IMR-90 (cell line): ENCODE data around the gene TRAPPC2B. TPM values are rescaled to one million over a fixed set of nuclear protein-coding genes. Genes with fewer than 3 reads are reported as not detected.

Experiments used
- ATAC-seq: fragments of 200-7000 bp; cut with Tn5 transposase; 2 replicates; pipeline ENCODE4 v1.9.1; 2020; ENCODE audit warnings: low read depth, mild to moderate bottlenecking, moderate library complexity
- BruUV-seq: library from RNA; stranded (reverse); fragments of 400-500 nt; replicated peaks from 2 replicates; lab custom pipeline; 2021; lab: Mats Ljungman, UMichigan
- CTCF ChIA-PET: fragments of 300-600 bp; formaldehyde crosslinking; extraction: SDS; loops from one replicate; lab custom pipeline; 2021; ENCODE audit warnings: antibody characterized with exemption; lab: Yijun Ruan, JAX
- POLR2A ChIA-PET: fragments of 300-600 bp; sonication (Branson Sonifier 250); formaldehyde crosslinking; loops from one replicate; lab custom pipeline; 2022; ENCODE audit warnings: antibody characterized with exemption; ENCODE audit not compliant: unreplicated experiment; lab: Charles Lee
- DNase-seq: peaks from one replicate; pipeline ENCODE4 v3.0.0; 2013
- H2AFZ ChIP-seq: replicated peaks from 2 replicates; pipeline ENCODE3; 2013; ENCODE audit warnings: low read length, mild to moderate bottlenecking; ENCODE audit not compliant: poor library complexity
- H2AK5ac ChIP-seq: 2 replicates; pipeline ENCODE4 v1.6.1; 2013; ENCODE audit warnings: low read depth, low read length, inconsistent platforms
- H2AK9ac ChIP-seq: replicated peaks from 2 replicates; pipeline ENCODE3; 2013; ENCODE audit warnings: mild to moderate bottlenecking, low read depth, low read length, moderate library complexity; ENCODE audit not compliant: poor library complexity
- H2BK120ac ChIP-seq: 2 replicates; pipeline ENCODE4 v1.6.1; 2013; ENCODE audit warnings: low read depth, low read length, inconsistent platforms
- H2BK15ac ChIP-seq: 3 replicates; pipeline ENCODE4 v1.6.1; 2013; ENCODE audit warnings: low read depth, low read length, inconsistent platforms
- H2BK20ac ChIP-seq: 2 replicates; pipeline ENCODE4 v1.6.1; 2013; ENCODE audit warnings: low read depth, mild to moderate bottlenecking, inconsistent platforms, low read length, moderate library complexity
- H2BK5ac ChIP-seq: 2 replicates; pipeline ENCODE4 v1.6.1; 2013; ENCODE audit warnings: mild to moderate bottlenecking, low read depth, low read length, inconsistent platforms; ENCODE audit not compliant: poor library complexity, severe bottlenecking
- H3K14ac ChIP-seq: replicated peaks from 2 replicates; pipeline ENCODE4 v1.6.1; 2013; ENCODE audit warnings: low read depth, low read length, inconsistent platforms
- H3K18ac ChIP-seq: 2 replicates; pipeline ENCODE4 v1.6.1; 2013; ENCODE audit warnings: low read depth, low read length, control low read depth
- H3K23ac ChIP-seq: 2 replicates; pipeline ENCODE4 v1.6.1; 2013; ENCODE audit warnings: low read depth, low read length, inconsistent platforms
- H3K27ac ChIP-seq: 2 replicates; pipeline ENCODE4 v1.5.1; 2013; ENCODE audit warnings: mild to moderate bottlenecking, control low read depth, low read length; ENCODE audit not compliant: insufficient read depth
- H3K27me3 ChIP-seq: 2 replicates; pipeline ENCODE4 v1.6.1; 2013; ENCODE audit warnings: low read length; ENCODE audit not compliant: control insufficient read depth, insufficient read depth
- H3K36me3 ChIP-seq: 2 replicates; pipeline ENCODE4 v1.6.1; 2013; ENCODE audit warnings: low read length, mixed read lengths; ENCODE audit not compliant: control insufficient read depth, insufficient read depth
- H3K4ac ChIP-seq: 2 replicates; pipeline ENCODE4 v1.6.1; 2013; ENCODE audit warnings: low read depth, low read length, inconsistent platforms
- H3K4me1 ChIP-seq: 2 replicates; pipeline ENCODE4 v1.6.1; 2013; ENCODE audit warnings: low read length, mixed read lengths; ENCODE audit not compliant: control insufficient read depth, insufficient read depth
- H3K4me2 ChIP-seq: 2 replicates; pipeline ENCODE4 v1.6.1; 2013; ENCODE audit warnings: low read depth, mild to moderate bottlenecking, control low read depth, low read length, moderate library complexity
- H3K4me3 ChIP-seq: 2 replicates; pipeline ENCODE4 v1.5.1; 2013; ENCODE audit warnings: low read depth, mild to moderate bottlenecking, control low read depth, low read length, moderate library complexity; ENCODE audit not compliant: insufficient read depth
- H3K56ac ChIP-seq: 2 replicates; pipeline ENCODE4 v1.6.1; 2013; ENCODE audit warnings: low read length, inconsistent platforms; ENCODE audit not compliant: insufficient read depth; ENCODE audit errors: extremely low read depth
- H3K79me1 ChIP-seq, 2 experiments: 2 replicates each; pipeline ENCODE4 v1.6.1; 2013; ENCODE audit warnings: low read length in 2 of 2, inconsistent platforms in 1 of 2, low read depth in 1 of 2
- H3K9ac ChIP-seq: 2 replicates; pipeline ENCODE4 v1.6.1; 2013; ENCODE audit warnings: low read depth, low read length, control low read depth
- H3K9me1 ChIP-seq: 2 replicates; pipeline ENCODE4 v1.6.1; 2013; ENCODE audit warnings: low read length, inconsistent platforms; ENCODE audit not compliant: insufficient read depth
- H3K9me3 ChIP-seq: 2 replicates; pipeline ENCODE4 v1.6.1; 2013; ENCODE audit warnings: low read length; ENCODE audit not compliant: control insufficient read depth, insufficient read depth
- H4K20me1 ChIP-seq: 2 replicates; pipeline ENCODE4 v1.6.1; 2013; ENCODE audit warnings: low read length, inconsistent platforms; ENCODE audit not compliant: insufficient read depth
- H4K5ac ChIP-seq: 2 replicates; pipeline ENCODE4 v1.6.1; 2013; ENCODE audit warnings: mild to moderate bottlenecking, low read depth, low read length, control low read depth
- H4K8ac ChIP-seq, 2 experiments: 2 replicates each; pipeline ENCODE4 v1.6.1; 2013; ENCODE audit warnings: low read depth in 2 of 2, low read length in 2 of 2, control low read depth in 1 of 2, inconsistent platforms in 1 of 2
- H4K91ac ChIP-seq: 2 replicates; pipeline ENCODE4 v1.6.1; 2013; ENCODE audit warnings: low read depth, low read length, inconsistent platforms; ENCODE audit not compliant: insufficient read depth
- BHLHE40 ChIP-seq: fragments of 150-350 bp; IDR thresholded peaks from 2 replicates; pipeline ENCODE4 v1.6.1; 2016; ENCODE audit warnings: mild to moderate bottlenecking, low read depth, low read length
- MXI1 ChIP-seq: IDR thresholded peaks from 2 replicates; pipeline ENCODE4 v1.6.1; 2012; ENCODE audit warnings: low read depth, mild to moderate bottlenecking, low read length, moderate library complexity, borderline replicate concordance
- RCOR1 ChIP-seq: IDR thresholded peaks from 2 replicates; pipeline ENCODE4 v1.6.1; 2012; ENCODE audit warnings: mild to moderate bottlenecking, low read length, improper control_type of control experiment; ENCODE audit not compliant: insufficient replicate concordance
- WGBS, 2 experiments: methylation state at CpG; one replicate each; pipeline versions ENCODE4 v1.1.5 to v1.1.7; 2013; ENCODE audit warnings: missing lambda C conversion rate in 2 of 2; ENCODE audit not compliant: insufficient read length in 1 of 2; ENCODE audit errors: extremely low coverage in 2 of 2; 5-methylcytosine and 5-hydroxymethylcytosine counted together
- dilution Hi-C: fragments of 300-500 bp; cut with HindIII; formaldehyde crosslinking; loops from one replicate; pipeline ENCODE4 v1.14.3; 2018; ENCODE audit warnings: low sequenced_read_pairs; ENCODE audit not compliant: unreplicated experiment
- in situ Hi-C: fragments of 300-500 bp; cut with MboI; formaldehyde crosslinking; loops from 3 replicates; pipeline ENCODE4 v1.14.3; 2019; ENCODE audit warnings: low sequenced_read_pairs, inconsistent platforms, mixed read lengths
- intact Hi-C: fragments of 100-400 bp; cut with micrococcal nuclease; formaldehyde crosslinking; loops from 2 replicates; pipeline ENCODE4 v1.10.0; 2022
- polyA plus RNA-seq, 3 experiments: library from polyadenylated mRNA; depleted of rRNA; stranded (reverse); fragments of >200 nt; gene quantifications; 2 replicates each; pipeline ENCODE4 v1.2.3, GENCODE V29; 2012; ENCODE audit warnings: low replicate concordance in 1 of 3
- total RNA-seq: library from RNA; depleted of rRNA; stranded (reverse); fragments of >200 nt; gene quantifications from 2 replicates; pipeline ENCODE4 v1.2.3, GENCODE V29; 2012; rRNA removed
- TF ChIP-seq, protein P1 (sequence below): fragments of 150-350 bp; IDR thresholded peaks from 2 replicates; pipeline ENCODE4 v1.6.1; 2017; ENCODE audit warnings: mild to moderate bottlenecking, antibody characterized with exemption, low read length, low read depth

TRAPPC2B gene
- total and polyA plus RNA-seq, 2 of the 4 experiments (the other 2 are of a cell fraction) = 14.9 to 20.4 TPM

DNA sequence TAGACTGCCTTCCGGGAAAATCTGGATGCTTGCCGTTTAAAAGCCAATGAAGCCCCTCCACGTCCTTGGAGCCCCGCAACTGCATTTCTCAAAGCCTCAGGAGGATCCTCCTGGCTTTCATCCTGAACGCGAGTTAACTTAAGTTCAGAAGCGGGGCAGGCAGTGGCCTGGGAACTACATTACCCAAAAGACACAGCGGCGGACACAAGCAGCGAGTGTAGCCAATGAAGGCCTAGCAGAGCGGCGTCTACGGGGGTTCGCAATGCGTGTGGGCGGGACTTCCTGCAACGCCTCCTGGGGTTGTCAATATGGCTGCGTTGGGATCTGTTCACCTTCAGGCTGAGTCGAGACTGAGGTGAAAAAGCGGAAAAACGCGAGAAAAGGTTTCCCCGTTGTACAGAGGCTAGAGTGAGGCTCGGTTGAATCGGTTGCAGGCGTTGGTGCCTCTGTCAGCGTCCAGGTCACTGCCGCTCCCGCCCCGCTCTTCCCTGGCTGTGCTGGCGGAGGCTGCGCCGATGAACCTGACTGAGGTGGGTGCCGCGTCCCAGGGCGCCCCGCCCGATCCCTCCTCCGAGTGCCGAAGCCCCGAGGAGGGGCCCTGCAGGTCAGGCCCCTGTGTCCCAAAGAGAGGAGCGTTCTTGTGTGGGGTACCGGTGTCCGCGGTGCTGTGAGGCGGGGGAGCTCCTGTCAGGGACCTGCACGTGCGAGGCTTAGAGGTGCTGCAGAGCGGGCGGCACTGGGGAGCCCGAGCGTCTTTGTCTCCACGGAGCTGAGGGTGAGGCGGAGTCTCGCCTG lies 47.7 kb downstream of the TRAPPC2B start, which contains the start of gene ZNF17:
ZNF17 (plus strand) TSS at position 285 of the 795 bp plus-strand sequence. CDS start 2,455 bp downstream, outside the sequence.
- H2AK9ac ChIP-seq = peak within 1 kb of the TSS; percentile 73
- no peak within 1 kb of the TSS for H2BK20ac ChIP-seq
- peak within 1 kb of the TSS; percentile 80 to 98 for H4K8ac ChIP-seq
- in situ Hi-C loops (no loop called here), dilution Hi-C loops (no loop called here), intact Hi-C loops (no loop called here)
- peak within 1 kb of the TSS; percentile 95 for H2AFZ ChIP-seq
- peak within 1 kb of the TSS; percentile 54 for H3K23ac ChIP-seq
- H3K79me1 ChIP-seq = peaks cover 16 to 26% of the 10 kb centered on the region in 2 experiments
- peak within 1 kb of the TSS; percentile 76 for H4K5ac ChIP-seq
- H3K4ac ChIP-seq = peak within 1 kb of the TSS; percentile 52
- H3K36me3 ChIP-seq = peaks cover 13% of the 10 kb centered on the region
- peak; percentile 80 for TF ChIP-seq MXI1
- TF ChIP-seq BHLHE40 = peak; percentile 73
- TF ChIP-seq, protein P1, sequence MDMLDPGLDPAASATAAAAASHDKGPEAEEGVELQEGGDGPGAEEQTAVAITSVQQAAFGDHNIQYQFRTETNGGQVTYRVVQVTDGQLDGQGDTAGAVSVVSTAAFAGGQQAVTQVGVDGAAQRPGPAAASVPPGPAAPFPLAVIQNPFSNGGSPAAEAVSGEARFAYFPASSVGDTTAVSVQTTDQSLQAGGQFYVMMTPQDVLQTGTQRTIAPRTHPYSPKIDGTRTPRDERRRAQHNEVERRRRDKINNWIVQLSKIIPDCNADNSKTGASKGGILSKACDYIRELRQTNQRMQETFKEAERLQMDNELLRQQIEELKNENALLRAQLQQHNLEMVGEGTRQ = peak; percentile 63
- TF ChIP-seq RCOR1 = no peak
- no peak within 1 kb of the TSS for H2BK5ac ChIP-seq
- H3K9ac ChIP-seq = peak within 1 kb of the TSS; percentile 74
- H2BK15ac ChIP-seq = no peak within 1 kb of the TSS
- H3K14ac ChIP-seq = peak within 1 kb of the TSS; percentile 48; the same call in 1 of the 2 replicates
- CTCF ChIA-PET = interaction anchor here (1.4 kb wide), 1 partner anchor 17 kb away, joined by 3 read pairs; no protein-coding TSS in a partner anchor
- DNase-seq (peak; percentile 94), ATAC-seq (peak; percentile 100)
- 1% methylated on average over 26 of the region's 55 CpGs; no CpG with 5 or more reads in 1 of the 2 experiments for WGBS, 2 experiments
- H2AK5ac ChIP-seq = no peak within 1 kb of the TSS
- no peak within 1 kb of the TSS for H2BK120ac ChIP-seq
- peak within 1 kb of the TSS; percentile 34; the same call in 1 of the 2 replicates for H4K91ac ChIP-seq
- H3K56ac ChIP-seq = peak within 1 kb of the TSS; percentile 55
- H3K4me3 ChIP-seq = peak within 1 kb of the TSS; percentile 65
- H4K20me1 ChIP-seq = no peaks in the 10 kb centered on the region
- peak within 1 kb of the TSS; percentile 53 for H3K27ac ChIP-seq
- no peaks in the 10 kb centered on the region for H3K9me3 ChIP-seq
- POLR2A ChIA-PET = no interaction called here
- no peaks in the 10 kb centered on the region for H3K27me3 ChIP-seq
- H3K18ac ChIP-seq = no peak within 1 kb of the TSS
- H3K4me2 ChIP-seq = peak within 1 kb of the TSS; percentile 92
- peaks cover 3% of the 10 kb centered on the region; the same call in 1 of the 2 replicates for H3K4me1 ChIP-seq
- H3K9me1 ChIP-seq = peaks cover 2% of the 10 kb centered on the region; the same call in 1 of the 2 replicates
- BruUV-seq = no TSS peak

Other genes with a start within 250 kb of the TRAPPC2B start
- not detected in 2 replicates for gene USP29, start 243.6 kb upstream of the TRAPPC2B start, total RNA-seq
- not detected in 2 replicates for gene USP29, start 243.6 kb upstream of the TRAPPC2B start, polyA plus RNA-seq (2012; rRNA removed)
- not detected in 2 replicates for gene ZIM3, start 218.3 kb upstream of the TRAPPC2B start, total RNA-seq
- gene ZIM3, start 218.3 kb upstream of the TRAPPC2B start, polyA plus RNA-seq (2012; rRNA removed) = not detected in 2 replicates
- not detected in 2 replicates for gene DUXA, start 196.1 kb upstream of the TRAPPC2B start, total RNA-seq
- gene DUXA, start 196.1 kb upstream of the TRAPPC2B start, polyA plus RNA-seq (2012; rRNA removed) = not detected in 2 replicates
- gene ZNF264, start 172.1 kb upstream of the TRAPPC2B start, total RNA-seq = 23.9 and 31.9 TPM in 2 replicates
- gene ZNF264, start 172.1 kb upstream of the TRAPPC2B start, polyA plus RNA-seq (2012; rRNA removed) = 3.4 and 3.5 TPM in 2 replicates
- 0.83 and 0.90 TPM in 2 replicates for gene AURKC, start 132.5 kb upstream of the TRAPPC2B start, total RNA-seq
- gene AURKC, start 132.5 kb upstream of the TRAPPC2B start, polyA plus RNA-seq (2012; rRNA removed) = 0.82 and 1.3 TPM in 2 replicates
- gene ZNF805, start 122.9 kb upstream of the TRAPPC2B start, total RNA-seq = 26.1 and 32.3 TPM in 2 replicates
- 2.4 and 3.0 TPM in 2 replicates for gene ZNF805, start 122.9 kb upstream of the TRAPPC2B start, polyA plus RNA-seq (2012; rRNA removed)
- gene ZNF460, start 83.1 kb upstream of the TRAPPC2B start, total RNA-seq = 41.9 and 55.2 TPM in 2 replicates
- gene ZNF460, start 83.1 kb upstream of the TRAPPC2B start, polyA plus RNA-seq (2012; rRNA removed) = 3.2 and 3.6 TPM in 2 replicates
- gene ZNF543, start 43.1 kb upstream of the TRAPPC2B start, total RNA-seq = 8.3 and 9.0 TPM in 2 replicates
- 0.92 and 1.8 TPM in 2 replicates for gene ZNF543, start 43.1 kb upstream of the TRAPPC2B start, polyA plus RNA-seq (2012; rRNA removed)
- gene ZNF304, start 12.3 kb upstream of the TRAPPC2B start, total RNA-seq = 11.9 and 16.1 TPM in 2 replicates
- gene ZNF304, start 12.3 kb upstream of the TRAPPC2B start, polyA plus RNA-seq (2012; rRNA removed) = 2.9 and 3.9 TPM in 2 replicates
- gene ZNF547, start within 50 bp of the TRAPPC2B start, total RNA-seq = 4.4 and 5.6 TPM in 2 replicates
- gene ZNF547, start within 50 bp of the TRAPPC2B start, polyA plus RNA-seq (2012; rRNA removed) = 1.4 and 2.1 TPM in 2 replicates
- gene ZNF548, start 26.3 kb downstream of the TRAPPC2B start, total RNA-seq = 23.9 and 24.2 TPM in 2 replicates
- gene ZNF548, start 26.3 kb downstream of the TRAPPC2B start, polyA plus RNA-seq (2012; rRNA removed) = 6.9 and 7.5 TPM in 2 replicates
- 11.7 and 17.4 TPM in 2 replicates for gene ZNF17, start 47.6 kb downstream of the TRAPPC2B start, total RNA-seq
- 3.6 and 4.3 TPM in 2 replicates for gene ZNF17, start 47.6 kb downstream of the TRAPPC2B start, polyA plus RNA-seq (2012; rRNA removed)
- gene ZNF749, start 71.8 kb downstream of the TRAPPC2B start, total RNA-seq = 8.1 and 9.9 TPM in 2 replicates
- 7.0 and 7.9 TPM in 2 replicates for gene ZNF749, start 71.8 kb downstream of the TRAPPC2B start, polyA plus RNA-seq (2012; rRNA removed)
- gene VN1R1, start 93.6 kb downstream of the TRAPPC2B start, total RNA-seq = 0.36 and 0.56 TPM in 2 replicates
- 0.14 and 0.32 TPM in 2 replicates for gene VN1R1, start 93.6 kb downstream of the TRAPPC2B start, polyA plus RNA-seq (2012; rRNA removed)
- 25.6 and 33.0 TPM in 2 replicates for gene ZNF772, start 114.0 kb downstream of the TRAPPC2B start, total RNA-seq
- 2.9 and 4.6 TPM in 2 replicates for gene ZNF772, start 114.0 kb downstream of the TRAPPC2B start, polyA plus RNA-seq (2012; rRNA removed)
- 13.9 and 20.3 TPM in 2 replicates for gene ZNF419, start 124.2 kb downstream of the TRAPPC2B start, total RNA-seq
- gene ZNF419, start 124.2 kb downstream of the TRAPPC2B start, polyA plus RNA-seq (2012; rRNA removed) = 5.0 and 6.4 TPM in 2 replicates
- 11.9 and 13.3 TPM in 2 replicates for gene ZNF773, start 136.4 kb downstream of the TRAPPC2B start, total RNA-seq
- 4.3 and 5.5 TPM in 2 replicates for gene ZNF773, start 136.4 kb downstream of the TRAPPC2B start, polyA plus RNA-seq (2012; rRNA removed)
- gene ZNF549, start 163.8 kb downstream of the TRAPPC2B start, total RNA-seq = 6.9 and 8.6 TPM in 2 replicates
- 2.1 and 2.4 TPM in 2 replicates for gene ZNF549, start 163.8 kb downstream of the TRAPPC2B start, polyA plus RNA-seq (2012; rRNA removed)
- gene ZNF550, start 196.3 kb downstream of the TRAPPC2B start, total RNA-seq = 6.9 and 12.5 TPM in 2 replicates
- 4.2 and 5.7 TPM in 2 replicates for gene ZNF550, start 196.3 kb downstream of the TRAPPC2B start, polyA plus RNA-seq (2012; rRNA removed)
- 6.1 and 8.1 TPM in 2 replicates for gene ZNF416, start 215.4 kb downstream of the TRAPPC2B start, total RNA-seq
- gene ZNF416, start 215.4 kb downstream of the TRAPPC2B start, polyA plus RNA-seq (2012; rRNA removed) = 2.3 and 2.6 TPM in 2 replicates
- 9.2 and 11.8 TPM in 2 replicates for gene ZIK1, start 220.6 kb downstream of the TRAPPC2B start, total RNA-seq
- gene ZIK1, start 220.6 kb downstream of the TRAPPC2B start, polyA plus RNA-seq (2012; rRNA removed) = 3.5 and 4.1 TPM in 2 replicates
- gene ZNF530, start 236.3 kb downstream of the TRAPPC2B start, total RNA-seq = 4.4 and 6.6 TPM in 2 replicates
- 2.9 and 3.0 TPM in 2 replicates for gene ZNF530, start 236.3 kb downstream of the TRAPPC2B start, polyA plus RNA-seq (2012; rRNA removed)